Colonic mucosa (tissue), 4 donors: ENCODE results near the gene FGFR1OP2. TPM values are rescaled to one million over a fixed set of nuclear protein-coding genes. Genes with fewer than 3 reads are reported as not detected.

Experiments used
- DNase-seq: peaks from one replicate; pipeline ENCODE4 v3.0.0-alpha.2; 2020
- H3K27ac ChIP-seq: fragments of 200-600 bp; one replicate; pipeline ENCODE4 v1.8.0; 2021
- H3K27me3 ChIP-seq: fragments of 200-600 bp; one replicate; pipeline ENCODE4 v1.8.0; 2021
- H3K36me3 ChIP-seq: fragments of 200-600 bp; one replicate; pipeline ENCODE4 v1.8.0; 2021
- H3K4me1 ChIP-seq: fragments of 200-600 bp; one replicate; pipeline ENCODE4 v1.8.0; 2021; ENCODE audit warnings: mild to moderate bottlenecking
- H3K4me3 ChIP-seq: fragments of 200-600 bp; one replicate; pipeline ENCODE4 v1.8.0; 2021
- H3K9ac ChIP-seq, 2 donors: one replicate each; pipeline ENCODE4 v1.7.0; 2013; ENCODE audit warnings: control low read depth in 2 of 2, low read depth in 2 of 2, low read length in 2 of 2
- H3K9me3 ChIP-seq: fragments of 200-600 bp; one replicate; pipeline ENCODE4 v1.8.0; 2021
- intact Hi-C: fragments of 100-400 bp; cut with DNase I; formaldehyde crosslinking; loops from one replicate; pipeline ENCODE4 v1.14.1; 2022
- total RNA-seq, 2 donors: library from RNA; stranded (reverse); fragmentation: NEBNext Ultra II Directional in 1 of 2; extraction: Animal tissue kit (Norgen Biotek cat#: 25700) in 1 of 2; gene quantifications; one replicate each; pipeline ENCODE4 v1.2.1, GENCODE V29; 2021
- TF ChIP-seq, protein P1 (sequence below): fragments of 200-600 bp; IDR thresholded peaks from one replicate; pipeline ENCODE4 v1.8.0; 2022; ENCODE audit warnings: antibody characterized with exemption, mild to moderate bottlenecking
- donor health status: healthy.
- donor health status: DM: no; HTN: no; CAD: no.
- donor health status: DM: no; HTN: no; CAD: no.

Gene FGFR1OP2
- total RNA-seq, 2 donors from 2014 or later, result 26.4 to 31.1 TPM

- Histone ChIP-seq H3K9me3 (no peaks in the 10 kb centered on the region), H3K27me3 (no peaks in the 10 kb centered on the region), H3K4me1 (no peaks in the 10 kb centered on the region), H3K36me3 (no peaks in the 10 kb centered on the region), H3K27ac (no peak overlapping the region), H3K4me3 (no peak overlapping the region), H3K9ac (no peak overlapping the region)
- TF ChIP-seq, protein P1, sequence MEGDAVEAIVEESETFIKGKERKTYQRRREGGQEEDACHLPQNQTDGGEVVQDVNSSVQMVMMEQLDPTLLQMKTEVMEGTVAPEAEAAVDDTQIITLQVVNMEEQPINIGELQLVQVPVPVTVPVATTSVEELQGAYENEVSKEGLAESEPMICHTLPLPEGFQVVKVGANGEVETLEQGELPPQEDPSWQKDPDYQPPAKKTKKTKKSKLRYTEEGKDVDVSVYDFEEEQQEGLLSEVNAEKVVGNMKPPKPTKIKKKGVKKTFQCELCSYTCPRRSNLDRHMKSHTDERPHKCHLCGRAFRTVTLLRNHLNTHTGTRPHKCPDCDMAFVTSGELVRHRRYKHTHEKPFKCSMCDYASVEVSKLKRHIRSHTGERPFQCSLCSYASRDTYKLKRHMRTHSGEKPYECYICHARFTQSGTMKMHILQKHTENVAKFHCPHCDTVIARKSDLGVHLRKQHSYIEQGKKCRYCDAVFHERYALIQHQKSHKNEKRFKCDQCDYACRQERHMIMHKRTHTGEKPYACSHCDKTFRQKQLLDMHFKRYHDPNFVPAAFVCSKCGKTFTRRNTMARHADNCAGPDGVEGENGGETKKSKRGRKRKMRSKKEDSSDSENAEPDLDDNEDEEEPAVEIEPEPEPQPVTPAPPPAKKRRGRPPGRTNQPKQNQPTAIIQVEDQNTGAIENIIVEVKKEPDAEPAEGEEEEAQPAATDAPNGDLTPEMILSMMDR, result no peak
- intact Hi-C loops, result no loop called here
- no peak for DNase-seq
Measured at GRCh38 chr12:26906024-26906423, 32.2 kb upstream of the FGFR1OP2 start.

DNA sequence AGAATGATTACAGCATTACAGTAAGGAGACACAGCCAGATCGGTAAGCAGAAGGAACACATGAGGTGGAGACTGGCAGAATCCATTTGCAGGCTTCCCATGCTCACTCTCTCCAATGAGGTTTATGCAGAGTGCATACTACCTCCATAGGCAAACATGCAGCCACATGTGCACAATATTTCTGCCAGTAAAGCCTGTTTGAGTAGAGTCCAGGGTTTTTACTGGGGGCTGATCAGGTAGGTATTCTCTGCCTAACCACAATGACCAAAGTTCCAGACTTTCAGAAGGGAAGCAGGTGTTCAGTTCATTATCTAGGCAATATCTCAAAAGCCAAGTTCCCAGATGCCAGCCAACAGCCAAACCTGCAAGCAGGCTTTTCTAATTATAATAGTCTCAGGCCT, 31.6 kb upstream of the FGFR1OP2 start:
- Histone ChIP-seq H3K27ac (no peak overlapping the region), H3K36me3 (no peaks in the 10 kb centered on the region), H3K9ac (no peak overlapping the region), H3K4me3 (no peak overlapping the region), H3K4me1 (no peaks in the 10 kb centered on the region), H3K27me3 (no peaks in the 10 kb centered on the region), H3K9me3 (no peaks in the 10 kb centered on the region)
- DNase-seq, result no peak
- TF ChIP-seq, protein P1, result no peak
- intact Hi-C loops, result no loop called here

DNA sequence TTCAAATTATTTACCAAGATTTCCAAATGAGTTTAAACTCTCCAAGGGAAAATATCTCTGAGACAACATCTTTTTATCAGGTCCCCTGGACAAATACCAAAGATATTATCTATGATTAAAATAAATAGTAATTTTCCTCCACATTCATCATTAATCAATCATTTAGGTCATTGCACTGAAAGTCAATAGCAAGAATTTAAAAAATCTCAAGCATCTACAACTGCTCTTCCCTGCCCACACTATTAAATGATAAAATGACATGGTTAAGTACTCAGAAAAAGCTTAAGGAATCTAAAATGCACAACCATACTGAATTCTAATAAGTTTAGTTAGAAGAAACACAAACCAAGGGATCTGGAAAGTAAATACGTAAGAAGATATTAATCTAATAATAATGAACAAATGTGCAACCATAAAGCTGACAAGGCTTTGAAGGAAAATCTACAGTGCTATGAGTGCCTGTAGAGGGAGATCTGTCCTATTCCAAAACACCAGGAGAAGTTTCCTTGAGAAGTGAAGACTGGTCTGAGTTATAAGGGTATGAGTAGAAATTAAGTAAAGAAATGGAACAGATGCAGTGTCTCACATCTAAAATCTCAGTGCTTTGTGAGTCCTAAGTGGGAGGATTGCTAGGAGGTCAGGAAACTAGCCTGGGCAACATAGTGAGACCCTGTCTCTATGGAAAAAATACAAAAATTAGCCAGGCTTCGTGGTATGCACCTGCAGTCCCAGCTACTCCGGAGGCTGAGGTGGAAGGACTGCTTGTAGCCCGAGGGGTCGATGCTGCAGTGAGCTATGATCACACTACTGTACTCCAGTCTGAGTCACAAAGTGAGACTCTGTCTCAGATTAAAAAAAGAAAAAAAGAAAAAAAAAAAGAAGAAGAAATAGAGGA, 19.7 kb upstream of the FGFR1OP2 start:
- no peaks in the 10 kb centered on the region for H3K4me1 ChIP-seq
- no peaks in the 10 kb centered on the region for H3K36me3 ChIP-seq
- no peak overlapping the region for H3K9ac ChIP-seq
- intact Hi-C loops, result no loop called here
- H3K27ac ChIP-seq, result no peak overlapping the region
- DNase-seq, result no peak
- no peaks in the 10 kb centered on the region for H3K9me3 ChIP-seq
- TF ChIP-seq, protein P1, result no peak
- no peak overlapping the region for H3K4me3 ChIP-seq
- H3K27me3 ChIP-seq, result no peaks in the 10 kb centered on the region

DNA sequence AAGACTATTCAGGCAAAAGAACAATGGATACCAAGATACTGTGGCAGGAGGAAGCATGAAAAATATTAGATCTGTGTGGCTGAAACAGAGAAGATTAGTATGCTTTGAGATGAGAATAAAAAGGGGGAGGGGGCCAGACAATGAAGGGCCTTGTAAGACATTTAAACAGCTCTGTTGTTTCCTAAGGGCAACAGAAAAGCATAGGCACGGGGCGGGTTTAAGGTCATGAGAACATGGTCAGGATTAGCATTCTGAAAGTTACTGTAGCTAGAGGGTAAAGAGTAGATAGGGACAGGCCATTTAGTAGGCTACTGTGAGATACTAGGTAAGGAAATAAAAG, 19.1 kb upstream of the FGFR1OP2 start:
- no peak for DNase-seq
- TF ChIP-seq, protein P1, result no peak
- no peaks in the 10 kb centered on the region for H3K27me3 ChIP-seq

DNA sequence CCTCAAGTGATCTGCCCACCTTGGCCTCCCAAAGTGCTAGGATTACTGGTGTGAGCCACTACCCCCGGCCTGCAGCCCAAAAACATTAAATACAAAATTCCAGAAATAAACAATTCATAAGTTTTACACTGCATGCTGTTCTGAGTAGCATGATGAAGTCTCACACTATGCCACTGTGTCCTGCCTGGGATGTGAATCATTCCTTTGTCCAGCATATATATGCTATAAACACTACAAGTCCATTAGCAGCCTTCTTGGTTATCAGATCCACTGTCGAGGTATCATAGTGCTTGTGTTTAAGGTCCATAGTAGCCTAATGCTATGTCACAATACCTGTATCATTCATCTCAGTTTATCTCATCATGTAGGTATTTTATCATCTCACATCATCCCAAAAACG, 16.4 kb upstream of the FGFR1OP2 start:
- H3K36me3 ChIP-seq, result no peaks in the 10 kb centered on the region

More for the DNA sequence above, 19.1 kb upstream of the FGFR1OP2 start:
- no peaks in the 10 kb centered on the region for H3K36me3 ChIP-seq
- H3K9ac ChIP-seq, result no peak overlapping the region
- intact Hi-C loops, result no loop called here
- H3K27ac ChIP-seq, result no peak overlapping the region
- no peaks in the 10 kb centered on the region for H3K4me1 ChIP-seq
- no peaks in the 10 kb centered on the region for H3K9me3 ChIP-seq
- H3K4me3 ChIP-seq, result no peak overlapping the region

More for the DNA sequence above, 16.4 kb upstream of the FGFR1OP2 start:
- no peak for DNase-seq
- H3K9ac ChIP-seq, result no peak overlapping the region
- no peaks in the 10 kb centered on the region for H3K4me1 ChIP-seq
- H3K4me3 ChIP-seq, result no peak overlapping the region
- H3K27me3 ChIP-seq, result no peaks in the 10 kb centered on the region
- TF ChIP-seq, protein P1, result no peak
- H3K9me3 ChIP-seq, result no peaks in the 10 kb centered on the region
- H3K27ac ChIP-seq, result no peak overlapping the region
- intact Hi-C loops, result no loop called here
